HG02571 (cell line): ENCODE measurements around the gene ID4.

Experiments
- ATAC-seq: cut with Tn5 transposase; IDR thresholded peaks from one replicate; pipeline ENCODE4 v1.9.1; 2021; ENCODE audit warnings: mild to moderate bottlenecking, moderate library complexity; ENCODE audit not compliant: unreplicated experiment

Gene ID4

GRCh38 chr6:19855536-19855935 is 18.4 kb downstream of the ID4 start:
- ATAC-seq = no peak

GRCh38 chr6:19857139-19857538 is 20.0 kb downstream of the ID4 start:
- ATAC-seq = no peak

- ATAC-seq = no peak
Observed at GRCh38 chr6:19857703-19858102, 20.5 kb downstream of the ID4 start.

- no peak for ATAC-seq
Observed at GRCh38 chr6:19860235-19860877, 23.2 kb downstream of the ID4 start.

DNA sequence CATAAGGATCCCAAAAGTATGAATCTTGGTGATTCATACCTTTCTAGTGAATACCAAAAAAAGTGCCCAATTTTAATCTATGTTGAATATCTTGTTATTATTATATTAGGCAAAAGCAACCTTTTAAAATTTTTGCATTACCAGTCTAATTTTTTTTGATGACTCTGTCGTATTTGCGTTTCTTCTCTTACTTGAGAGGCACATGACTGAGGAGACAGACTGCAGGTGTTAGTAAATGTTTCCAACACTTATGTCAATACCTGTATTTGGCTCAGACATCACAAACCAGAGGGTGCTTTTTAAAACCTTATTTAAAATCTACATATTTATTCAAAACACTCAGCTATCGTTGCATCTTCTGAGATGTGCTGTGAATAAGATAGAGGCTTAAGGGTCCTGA is 27.1 kb downstream of the ID4 start:
- no peak for ATAC-seq

DNA sequence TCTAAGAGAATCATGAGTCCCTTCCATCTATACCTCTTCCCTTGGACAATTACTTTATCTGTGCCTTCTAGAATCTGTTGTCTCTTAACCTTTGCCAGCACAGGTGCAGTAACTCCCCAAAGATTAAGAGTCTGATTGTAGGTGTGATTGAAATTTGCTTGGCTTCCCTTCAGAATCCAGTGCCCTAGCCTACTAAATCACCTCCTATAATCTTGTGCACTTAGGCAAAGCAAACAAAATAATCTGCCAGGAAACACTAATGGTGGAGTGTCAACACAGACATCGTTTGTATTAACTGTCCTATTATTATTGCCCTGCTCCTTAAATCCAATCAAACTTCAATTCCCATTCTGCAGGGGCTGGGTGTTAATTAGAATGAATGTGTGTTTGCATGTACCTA is 28.0 kb downstream of the ID4 start:
- no peak for ATAC-seq

DNA sequence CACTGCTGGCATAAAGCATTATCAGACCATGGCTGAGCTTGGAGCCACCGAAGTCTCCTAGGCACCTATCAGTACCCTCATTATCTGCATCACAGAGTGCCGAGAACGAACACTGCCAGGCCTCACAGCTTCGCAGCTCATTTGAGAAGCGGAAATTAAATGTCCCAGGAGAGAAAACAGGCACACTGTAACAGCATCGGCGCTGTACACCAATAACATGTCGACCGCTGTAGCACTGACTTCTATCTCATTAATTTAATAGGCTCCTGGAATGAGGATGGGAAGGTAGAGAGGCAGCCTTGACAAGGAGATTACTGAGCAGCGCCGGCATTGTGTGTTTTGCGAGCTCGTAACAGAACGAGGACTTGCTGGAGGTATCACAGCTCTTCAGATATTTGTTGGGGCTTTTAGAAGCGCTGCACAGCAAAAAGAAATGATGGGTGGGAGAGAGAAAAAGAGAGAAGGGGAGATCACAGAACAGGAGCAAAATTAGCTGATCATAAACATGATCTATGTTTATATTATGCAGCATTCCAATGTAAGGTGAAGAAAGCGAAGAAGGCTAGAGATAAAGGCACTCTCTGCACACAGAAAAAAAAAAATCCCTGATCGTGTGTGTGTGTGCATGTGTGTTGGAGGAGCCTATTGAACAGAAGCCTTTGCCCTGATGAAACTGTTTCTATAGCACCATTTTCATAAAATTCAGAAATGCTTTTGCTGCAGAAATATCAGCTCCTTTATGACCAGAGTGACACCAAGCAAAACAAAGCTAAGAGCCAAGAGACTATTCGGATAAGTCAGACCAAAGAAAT is 29.2 kb downstream of the ID4 start:
- no peak for ATAC-seq

GRCh38 chr6:19866985-19867627 is 29.9 kb downstream of the ID4 start:
- no peak for ATAC-seq

DNA sequence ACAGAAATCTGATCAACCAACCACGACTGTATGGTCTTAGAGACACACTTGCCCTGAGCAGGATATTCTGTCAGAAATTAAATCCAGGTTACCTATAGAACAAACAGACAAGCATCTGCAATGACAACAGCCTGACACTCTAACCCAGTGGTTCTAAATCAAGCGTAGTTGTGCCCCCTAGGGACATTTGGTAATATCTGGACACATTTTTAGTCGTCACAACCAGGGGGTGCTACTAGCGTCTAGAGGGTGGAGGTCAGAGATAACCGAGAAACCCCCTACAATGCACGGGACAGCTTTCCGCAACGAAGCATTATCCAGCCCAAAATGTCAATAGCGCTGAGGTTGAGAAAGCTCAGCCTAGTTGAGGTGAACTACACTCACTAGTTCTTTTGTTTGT is 32.3 kb downstream of the ID4 start:
- ATAC-seq = no peak

DNA sequence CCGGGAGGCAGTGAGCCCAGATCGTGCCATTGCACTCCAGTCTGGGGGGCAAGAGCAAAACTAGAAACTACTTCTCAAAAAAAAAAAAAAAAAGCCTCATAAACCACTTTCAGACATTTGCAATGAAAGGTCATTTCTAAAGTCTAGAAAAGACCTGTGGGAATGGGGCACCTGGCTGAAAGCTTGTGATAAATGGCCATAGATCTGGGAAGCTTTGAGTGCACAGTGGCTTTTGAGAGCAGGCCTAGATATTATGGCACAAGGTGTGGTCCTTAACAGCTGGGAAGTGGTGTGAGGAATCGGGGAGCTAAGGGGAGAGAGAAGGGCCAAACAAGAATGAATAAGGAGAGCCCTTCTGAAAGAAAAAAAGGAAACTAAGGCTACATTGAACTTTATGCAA is 33.2 kb downstream of the ID4 start:
- no peak for ATAC-seq

DNA sequence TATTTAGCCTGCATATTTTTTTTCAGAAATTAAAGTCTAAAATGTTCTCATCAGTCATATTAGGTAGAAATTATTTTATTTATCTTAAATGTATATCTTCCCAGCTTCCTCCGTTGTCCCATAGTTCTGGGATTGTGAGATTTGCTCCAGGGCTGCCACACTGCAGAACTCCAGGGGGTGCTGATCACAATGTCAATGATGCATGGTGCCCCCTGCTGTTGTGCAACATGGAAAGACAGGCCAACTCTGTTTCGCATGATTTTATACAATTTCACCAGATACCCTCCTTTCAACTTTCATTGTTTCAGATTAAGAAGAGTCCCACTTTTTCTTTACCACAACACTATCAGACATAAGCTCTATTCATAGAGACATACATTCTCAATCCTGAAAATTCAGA is 35.9 kb downstream of the ID4 start:
- ATAC-seq = no peak

GRCh38 chr6:19876672-19877071 is 39.5 kb downstream of the ID4 start:
- ATAC-seq = no peak

GRCh38 chr6:19879663-19880062 is 42.5 kb downstream of the ID4 start:
- ATAC-seq = no peak

DNA sequence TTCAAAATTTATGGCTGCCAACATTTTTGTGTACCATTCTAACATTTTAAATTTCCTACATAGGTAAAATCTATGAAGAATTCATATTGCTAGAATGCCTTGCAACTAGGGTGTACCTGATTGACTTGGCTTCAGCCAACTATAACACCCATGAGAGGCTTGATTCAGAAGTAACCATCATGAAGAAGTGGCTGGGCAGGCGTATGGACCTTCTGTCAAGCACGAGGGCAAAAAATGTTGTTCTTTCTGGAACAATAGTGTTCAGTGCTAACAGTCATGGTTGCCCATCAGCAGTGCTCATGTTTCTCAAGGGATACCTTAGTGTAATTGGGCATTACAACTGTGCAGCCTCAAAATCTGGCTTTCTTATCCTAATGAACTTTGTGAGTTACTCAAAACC is 42.9 kb downstream of the ID4 start:
- no peak for ATAC-seq

- no peak for ATAC-seq
Observed at GRCh38 chr6:19891451-19891850, 54.3 kb downstream of the ID4 start.
